ENCODE results near the gene TMEM121.

Gene TMEM121

GRCh38 chr14:105485739-105486162 lies 40.6 kb upstream of the TMEM121 start:
- TF ChIP-seq EZH2phosphoT487 (IDR thresholded peaks at IDR 0.05; ENCODE audit: borderline replicate concordance, low read length) (no peak), CTCF (IDR thresholded peaks at IDR 0.05; ENCODE audit: low read depth, low read length, poor library complexity, severe bottlenecking) (peak; percentile 66)
- no peak overlapping the region for H3K4me3 ChIP-seq (ENCODE audit: low read length)
- no peaks in the 10 kb centered on the region for H3F3A ChIP-seq (ENCODE audit: control insufficient read depth, insufficient read depth)
- H3K4me1 ChIP-seq (ENCODE audit: control insufficient read depth, low read length) = peaks cover 54% of the 10 kb centered on the region
- H3K79me2 ChIP-seq (ENCODE audit: control insufficient read depth, low read length) = no peaks in the 10 kb centered on the region
- H3K4me2 ChIP-seq (ENCODE audit: low read length) = peak overlapping the region; percentile 87
- no peaks in the 10 kb centered on the region for H3K36me3 ChIP-seq (ENCODE audit: control insufficient read depth, low read length)
- no peaks in the 10 kb centered on the region for H3K9me2 ChIP-seq (replicated peaks; ENCODE audit: control insufficient read depth, low read length)
- no peaks in the 10 kb centered on the region for H3K9me3 ChIP-seq (ENCODE audit: control insufficient read depth, insufficient read depth, low read length)
- no peak overlapping the region for H3K27ac ChIP-seq (ENCODE audit: low read depth, low read length)
- peaks cover 40% of the 10 kb centered on the region for H3K27me3 ChIP-seq (ENCODE audit: control insufficient read depth, low read length)
- no peaks in the 10 kb centered on the region for H4K20me1 ChIP-seq (ENCODE audit: control insufficient read depth, insufficient read depth, low read depth, low read length)

- no peaks in the 10 kb centered on the region for H3F3A ChIP-seq (ENCODE audit: control insufficient read depth, insufficient read depth)
- peak within 1 kb of the TSS; percentile 79 for H3K4me3 ChIP-seq (ENCODE audit: low read length)
- H4K20me1 ChIP-seq (ENCODE audit: control insufficient read depth, insufficient read depth, low read depth, low read length) = no peaks in the 10 kb centered on the region
- H3K9me2 ChIP-seq (replicated peaks; ENCODE audit: control insufficient read depth, low read length) = no peaks in the 10 kb centered on the region
- H3K36me3 ChIP-seq (ENCODE audit: control insufficient read depth, low read length) = no peaks in the 10 kb centered on the region
- H3K79me2 ChIP-seq (ENCODE audit: control insufficient read depth, low read length) = no peaks in the 10 kb centered on the region
- H3K27me3 ChIP-seq (ENCODE audit: control insufficient read depth, low read length) = peaks cover 40% of the 10 kb centered on the region
- TF ChIP-seq CTCF (IDR thresholded peaks at IDR 0.05; ENCODE audit: low read depth, low read length, poor library complexity, severe bottlenecking) (no peak), EZH2phosphoT487 (IDR thresholded peaks at IDR 0.05; ENCODE audit: borderline replicate concordance, low read length) (peak; percentile 93; the same call in 1 of the 2 replicates)
- H3K4me2 ChIP-seq (ENCODE audit: low read length) = peak within 1 kb of the TSS; percentile 87
- H3K27ac ChIP-seq (ENCODE audit: low read depth, low read length) = no peak within 1 kb of the TSS
- peaks cover 48% of the 10 kb centered on the region for H3K4me1 ChIP-seq (ENCODE audit: control insufficient read depth, low read length)
- H3K9me3 ChIP-seq (ENCODE audit: control insufficient read depth, insufficient read depth, low read length) = no peaks in the 10 kb centered on the region
Observed at GRCh38 chr14:105486163-105486973, 40.0 kb upstream of the TMEM121 start, which contains the start of gene CRIP1. Gene CRIP1 (plus strand): TSS chr14:105486886. CDS start chr14:105487260, 374 bp downstream.

DNA sequence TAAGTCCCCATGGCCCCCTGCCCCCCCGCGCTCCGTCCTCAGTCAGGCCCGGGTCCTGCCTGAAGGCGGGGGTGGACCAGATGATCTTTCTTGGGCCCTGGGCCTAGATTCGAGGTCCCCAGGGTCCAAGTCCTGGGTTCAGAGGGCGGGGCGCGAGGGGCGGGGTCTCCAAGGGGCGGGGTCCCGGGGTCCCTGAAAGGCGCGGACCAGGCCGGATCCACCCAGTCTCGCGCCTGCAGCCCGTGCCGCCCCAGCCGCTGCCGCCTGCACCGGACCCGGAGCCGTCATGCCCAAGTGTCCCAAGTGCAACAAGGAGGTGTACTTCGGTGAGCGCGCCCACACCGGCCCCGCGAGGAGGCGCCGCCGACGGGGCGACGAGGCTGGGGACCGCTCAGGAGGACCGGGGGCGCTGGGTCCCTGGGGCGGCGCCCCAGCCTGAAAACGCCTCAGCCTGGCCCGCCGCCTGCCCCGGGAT lies 39.4 kb upstream of the TMEM121 start:
- H4K20me1 ChIP-seq (ENCODE audit: control insufficient read depth, insufficient read depth, low read depth, low read length) = peaks cover 3% of the 10 kb centered on the region; the same call in 1 of the 2 replicates
- no peaks in the 10 kb centered on the region for H3F3A ChIP-seq (ENCODE audit: control insufficient read depth, insufficient read depth)
- H3K9me2 ChIP-seq (replicated peaks; ENCODE audit: control insufficient read depth, low read length) = no peaks in the 10 kb centered on the region
- peak overlapping the region; percentile 87 for H3K4me2 ChIP-seq (ENCODE audit: low read length)
- TF ChIP-seq CTCF (IDR thresholded peaks at IDR 0.05; ENCODE audit: low read depth, low read length, poor library complexity, severe bottlenecking) = no peak
- TF ChIP-seq EZH2phosphoT487 (IDR thresholded peaks at IDR 0.05; ENCODE audit: borderline replicate concordance, low read length) = no peak
- H3K4me3 ChIP-seq (ENCODE audit: low read length) = peak overlapping the region; percentile 79
- peaks cover 40% of the 10 kb centered on the region for H3K27me3 ChIP-seq (ENCODE audit: control insufficient read depth, low read length)
- no peak overlapping the region for H3K27ac ChIP-seq (ENCODE audit: low read depth, low read length)
- H3K79me2 ChIP-seq (ENCODE audit: control insufficient read depth, low read length) = peaks cover 4% of the 10 kb centered on the region
- H3K36me3 ChIP-seq (ENCODE audit: control insufficient read depth, low read length) = peaks cover 3% of the 10 kb centered on the region
- H3K9me3 ChIP-seq (ENCODE audit: control insufficient read depth, insufficient read depth, low read length) = no peaks in the 10 kb centered on the region
- peaks cover 46% of the 10 kb centered on the region for H3K4me1 ChIP-seq (ENCODE audit: control insufficient read depth, low read length)
